GM12875 (cell line): ENCODE measurements around the gene SCFD2.

Experiments
- H3K4me3 ChIP-seq: one replicate; pipeline ENCODE4 v1.5.1; 2011; ENCODE audit warnings: low read depth, low read length, control low read depth
- TF ChIP-seq, protein P1 (sequence below): IDR thresholded peaks from 2 replicates; pipeline ENCODE4 v1.5.1; 2011; ENCODE audit warnings: low read depth, mild to moderate bottlenecking, control low read depth, inconsistent platforms, low read length, moderate library complexity, borderline replicate concordance; ENCODE audit not compliant: insufficient read depth

SCFD2 gene

DNA sequence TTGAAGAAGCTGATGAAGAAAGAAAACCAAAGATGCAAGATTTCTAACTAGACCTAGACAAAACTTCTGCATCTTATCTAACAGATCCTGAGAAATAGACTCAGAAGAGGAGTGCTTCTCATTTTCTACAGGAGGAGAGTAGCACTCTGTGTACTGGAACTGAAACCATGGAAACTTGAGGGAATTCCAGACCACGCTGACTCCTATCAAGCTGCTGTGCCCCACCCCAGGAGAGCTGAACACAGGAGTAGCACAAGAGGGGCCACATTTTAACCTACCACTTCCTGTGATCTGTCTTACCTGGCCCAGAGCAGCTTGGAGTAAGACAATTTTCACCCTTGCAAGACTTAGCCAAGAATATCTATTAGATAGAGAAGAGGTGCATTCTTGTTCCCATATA is 248.9 kb downstream of the SCFD2 start:
- TF ChIP-seq, protein P1, sequence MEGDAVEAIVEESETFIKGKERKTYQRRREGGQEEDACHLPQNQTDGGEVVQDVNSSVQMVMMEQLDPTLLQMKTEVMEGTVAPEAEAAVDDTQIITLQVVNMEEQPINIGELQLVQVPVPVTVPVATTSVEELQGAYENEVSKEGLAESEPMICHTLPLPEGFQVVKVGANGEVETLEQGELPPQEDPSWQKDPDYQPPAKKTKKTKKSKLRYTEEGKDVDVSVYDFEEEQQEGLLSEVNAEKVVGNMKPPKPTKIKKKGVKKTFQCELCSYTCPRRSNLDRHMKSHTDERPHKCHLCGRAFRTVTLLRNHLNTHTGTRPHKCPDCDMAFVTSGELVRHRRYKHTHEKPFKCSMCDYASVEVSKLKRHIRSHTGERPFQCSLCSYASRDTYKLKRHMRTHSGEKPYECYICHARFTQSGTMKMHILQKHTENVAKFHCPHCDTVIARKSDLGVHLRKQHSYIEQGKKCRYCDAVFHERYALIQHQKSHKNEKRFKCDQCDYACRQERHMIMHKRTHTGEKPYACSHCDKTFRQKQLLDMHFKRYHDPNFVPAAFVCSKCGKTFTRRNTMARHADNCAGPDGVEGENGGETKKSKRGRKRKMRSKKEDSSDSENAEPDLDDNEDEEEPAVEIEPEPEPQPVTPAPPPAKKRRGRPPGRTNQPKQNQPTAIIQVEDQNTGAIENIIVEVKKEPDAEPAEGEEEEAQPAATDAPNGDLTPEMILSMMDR, result no peak
- H3K4me3 ChIP-seq, result no peak overlapping the region

DNA sequence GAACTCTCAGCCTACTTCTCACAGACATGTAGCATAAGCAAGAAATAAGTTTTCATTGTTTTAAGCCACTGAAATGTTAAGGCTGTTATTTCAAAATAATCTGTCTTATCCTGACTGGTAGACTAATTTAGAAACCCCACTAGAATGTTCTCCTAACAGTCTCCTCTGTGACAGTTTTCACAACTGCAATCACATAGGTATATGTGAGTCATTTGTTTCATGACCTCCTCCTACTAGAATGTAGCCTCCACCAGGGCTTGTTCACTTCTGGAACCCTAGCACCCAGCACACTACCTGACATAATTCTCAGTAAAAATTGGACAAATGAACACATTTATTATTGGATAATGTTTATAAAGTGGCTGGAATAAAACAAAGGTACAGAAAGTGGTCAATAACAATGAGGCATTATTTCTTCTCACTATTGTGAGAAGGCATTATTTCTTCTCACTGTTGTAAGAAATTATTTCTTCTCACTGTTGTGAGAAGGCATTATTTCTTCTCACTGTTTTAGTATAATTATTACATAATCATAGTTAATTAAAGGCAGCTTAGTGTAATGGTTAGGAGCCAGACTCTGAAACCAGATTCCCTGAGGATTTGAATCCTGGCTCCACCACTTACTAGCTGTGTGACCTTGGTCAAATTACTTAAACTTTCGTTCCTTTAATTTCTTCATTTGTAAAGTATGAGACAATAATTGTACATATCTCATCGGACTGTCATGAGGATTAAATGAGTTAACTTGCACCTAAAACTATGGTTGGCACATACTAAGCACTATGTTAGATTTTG is 252.2 kb downstream of the SCFD2 start:
- TF ChIP-seq, protein P1, result no peak
- no peak overlapping the region for H3K4me3 ChIP-seq

- no peak overlapping the region for H3K4me3 ChIP-seq
- TF ChIP-seq, protein P1, result no peak
These were observed 260.5 kb downstream of the SCFD2 start for GRCh38 chr4:53105313-53105712.

GRCh38 chr4:53103481-53103880 is 262.4 kb downstream of the SCFD2 start:
- H3K4me3 ChIP-seq, result no peak overlapping the region
- TF ChIP-seq, protein P1, result no peak

DNA sequence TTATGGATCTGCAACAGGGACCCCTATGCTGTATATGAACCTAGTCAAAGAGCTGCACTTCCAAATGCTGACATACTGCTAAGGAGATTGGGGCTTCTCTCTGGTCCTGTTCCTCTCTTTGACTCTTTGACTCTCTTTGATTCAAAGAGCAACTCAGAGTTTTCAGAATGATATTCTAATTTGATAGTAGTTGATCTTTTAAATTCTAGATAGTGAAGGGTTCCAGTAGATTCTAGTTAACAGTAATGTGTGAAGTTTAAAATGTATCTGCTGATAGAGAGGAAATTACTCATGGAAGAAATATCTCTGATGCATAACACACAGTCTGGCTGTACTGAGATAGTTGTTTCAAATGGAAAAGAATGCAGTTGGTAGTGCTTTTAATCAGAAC is 264.7 kb downstream of the SCFD2 start:
- H3K4me3 ChIP-seq, result no peak overlapping the region

DNA sequence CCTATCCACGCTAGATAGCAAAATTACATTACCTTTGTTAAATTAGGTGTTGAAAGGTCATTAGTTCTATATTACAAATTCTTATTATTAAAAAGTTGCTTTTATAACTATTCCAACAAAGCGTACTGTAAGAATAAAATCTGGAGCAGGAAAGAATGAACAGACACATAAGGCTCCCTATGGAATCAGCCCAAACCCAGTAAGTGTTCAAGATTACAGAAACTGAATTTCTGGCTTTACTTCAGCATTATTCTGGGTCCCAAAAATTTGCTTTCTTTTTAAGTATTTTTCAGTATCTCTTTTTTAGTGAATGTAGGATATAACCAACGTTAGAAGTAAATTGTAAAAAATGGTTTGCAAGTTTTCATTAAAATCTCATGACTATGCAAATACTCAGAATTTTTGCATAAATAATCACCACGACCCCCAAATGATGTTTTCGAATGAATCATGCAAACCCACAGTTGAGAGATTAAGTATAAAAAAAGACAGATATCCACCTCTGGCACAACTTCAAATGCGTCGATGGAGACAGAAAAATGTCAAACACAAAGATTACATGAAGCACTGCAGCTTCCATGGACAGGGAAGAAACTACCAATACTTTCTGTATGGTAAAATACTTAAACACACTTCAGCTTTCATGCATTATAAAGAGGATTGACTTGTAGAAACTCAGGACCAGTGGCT is 265.2 kb downstream of the SCFD2 start:
- no peak overlapping the region for H3K4me3 ChIP-seq
- TF ChIP-seq, protein P1, result no peak

More for the DNA sequence above, 264.7 kb downstream of the SCFD2 start:
- TF ChIP-seq, protein P1, result no peak
